WTC11 (cell line): Measurements from ENCODE around the gene AKTIP.

ENCODE experiments used
- ATF1 ChIP-seq: sonication (generic); formaldehyde crosslinking; IDR thresholded peaks from 2 replicates; pipeline ENCODE4 v1.8.1; 2023; ENCODE audit warnings: mild to moderate bottlenecking, moderate library complexity, missing genetic modification reagents
- ESRRA ChIP-seq: sonication (generic); formaldehyde crosslinking; IDR thresholded peaks from 2 replicates; pipeline ENCODE4 v1.8.1; 2022; ENCODE audit warnings: mild to moderate bottlenecking, missing genetic modification reagents, borderline replicate concordance
- FOXJ3 ChIP-seq: sonication (generic); formaldehyde crosslinking; IDR thresholded peaks from 2 replicates; pipeline ENCODE4 v1.9.0; 2021; ENCODE audit warnings: missing genetic modification reagents, mild to moderate bottlenecking, borderline replicate concordance
- JUN ChIP-seq: sonication (generic); formaldehyde crosslinking; IDR thresholded peaks from 2 replicates; pipeline ENCODE4 v1.8.0; 2023; ENCODE audit warnings: mild to moderate bottlenecking, missing genetic modification reagents
- NFATC4 ChIP-seq: fragments of 250-450 bp; sonication (Bioruptor Pico); IDR thresholded peaks from 2 replicates; pipeline ENCODE4 v1.9.0; 2021; ENCODE audit warnings: mild to moderate bottlenecking
- NR1H2 ChIP-seq: sonication (generic); formaldehyde crosslinking; IDR thresholded peaks from 2 replicates; pipeline ENCODE4 v1.9.0; 2021; ENCODE audit warnings: mild to moderate bottlenecking, moderate library complexity, missing genetic modification reagents
- NR2C2 ChIP-seq: sonication (generic); formaldehyde crosslinking; IDR thresholded peaks from 2 replicates; pipeline ENCODE4 v1.8.0; 2022; ENCODE audit warnings: mild to moderate bottlenecking, missing genetic modification reagents
- ZNF416 ChIP-seq: fragments of 250-450 bp; sonication (Bioruptor Pico); IDR thresholded peaks from 2 replicates; pipeline ENCODE4 v1.9.0; 2021; ENCODE audit warnings: mild to moderate bottlenecking, inconsistent platforms
- TF ChIP-seq, protein P1 (sequence below): fragments of 200-600 bp; IDR thresholded peaks from 2 replicates; pipeline ENCODE4 v1.8.0; 2022; ENCODE audit warnings: antibody characterized with exemption
- TF ChIP-seq, protein P2 (sequence below): sonication (generic); formaldehyde crosslinking; IDR thresholded peaks from 2 replicates; pipeline ENCODE4 v1.8.1; 2023; ENCODE audit warnings: mild to moderate bottlenecking, missing genetic modification reagents, moderate library complexity
- TF ChIP-seq, protein P3 (sequence below): sonication (generic); formaldehyde crosslinking; IDR thresholded peaks from 2 replicates; pipeline ENCODE4 v1.8.1; 2022; ENCODE audit warnings: low read depth, mild to moderate bottlenecking, moderate library complexity, missing genetic modification reagents, borderline replicate concordance
- TF ChIP-seq, protein P4 (sequence below): sonication (generic); formaldehyde crosslinking; conservative IDR thresholded peaks from 2 replicates; pipeline ENCODE4 v1.8.1; 2023; ENCODE audit warnings: mild to moderate bottlenecking, low read depth, missing genetic modification reagents, moderate library complexity
- TF ChIP-seq, protein P5 (sequence below): sonication (generic); formaldehyde crosslinking; IDR thresholded peaks from 2 replicates; pipeline ENCODE4 v1.8.0; 2023; ENCODE audit warnings: missing genetic modification reagents

DNA sequence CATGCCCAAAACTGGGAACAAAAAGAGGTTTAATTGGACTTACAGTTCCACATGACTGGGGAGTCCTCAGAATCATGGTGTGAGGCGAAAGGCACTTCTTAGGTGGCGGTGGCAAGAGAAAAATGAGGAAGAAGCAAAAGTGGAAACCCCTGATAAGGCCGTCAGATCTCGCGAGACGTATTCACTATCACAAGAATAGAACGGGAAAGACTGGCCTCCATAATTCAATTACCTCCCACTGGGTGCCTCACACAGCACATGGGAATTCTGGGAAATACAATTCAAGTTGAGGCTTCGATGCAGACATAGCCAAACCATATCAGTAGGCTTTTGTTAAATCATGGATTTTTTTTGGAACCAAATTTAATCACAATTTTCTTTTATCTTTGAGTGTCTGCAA is 44.4 kb downstream of the AKTIP start:
- TF ChIP-seq, protein P1, sequence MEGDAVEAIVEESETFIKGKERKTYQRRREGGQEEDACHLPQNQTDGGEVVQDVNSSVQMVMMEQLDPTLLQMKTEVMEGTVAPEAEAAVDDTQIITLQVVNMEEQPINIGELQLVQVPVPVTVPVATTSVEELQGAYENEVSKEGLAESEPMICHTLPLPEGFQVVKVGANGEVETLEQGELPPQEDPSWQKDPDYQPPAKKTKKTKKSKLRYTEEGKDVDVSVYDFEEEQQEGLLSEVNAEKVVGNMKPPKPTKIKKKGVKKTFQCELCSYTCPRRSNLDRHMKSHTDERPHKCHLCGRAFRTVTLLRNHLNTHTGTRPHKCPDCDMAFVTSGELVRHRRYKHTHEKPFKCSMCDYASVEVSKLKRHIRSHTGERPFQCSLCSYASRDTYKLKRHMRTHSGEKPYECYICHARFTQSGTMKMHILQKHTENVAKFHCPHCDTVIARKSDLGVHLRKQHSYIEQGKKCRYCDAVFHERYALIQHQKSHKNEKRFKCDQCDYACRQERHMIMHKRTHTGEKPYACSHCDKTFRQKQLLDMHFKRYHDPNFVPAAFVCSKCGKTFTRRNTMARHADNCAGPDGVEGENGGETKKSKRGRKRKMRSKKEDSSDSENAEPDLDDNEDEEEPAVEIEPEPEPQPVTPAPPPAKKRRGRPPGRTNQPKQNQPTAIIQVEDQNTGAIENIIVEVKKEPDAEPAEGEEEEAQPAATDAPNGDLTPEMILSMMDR = no peak
- TF ChIP-seq JUN (CRISPR knock-in tag) = no peak
- TF ChIP-seq, protein P2, sequence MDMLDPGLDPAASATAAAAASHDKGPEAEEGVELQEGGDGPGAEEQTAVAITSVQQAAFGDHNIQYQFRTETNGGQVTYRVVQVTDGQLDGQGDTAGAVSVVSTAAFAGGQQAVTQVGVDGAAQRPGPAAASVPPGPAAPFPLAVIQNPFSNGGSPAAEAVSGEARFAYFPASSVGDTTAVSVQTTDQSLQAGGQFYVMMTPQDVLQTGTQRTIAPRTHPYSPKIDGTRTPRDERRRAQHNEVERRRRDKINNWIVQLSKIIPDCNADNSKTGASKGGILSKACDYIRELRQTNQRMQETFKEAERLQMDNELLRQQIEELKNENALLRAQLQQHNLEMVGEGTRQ (CRISPR knock-in tag) = no peak
- no peak for TF ChIP-seq ESRRA
- no peak for TF ChIP-seq NFATC4 (CRISPR knock-in tag)
- no peak for TF ChIP-seq NR2C2 (CRISPR knock-in tag)
- TF ChIP-seq, protein P3, sequence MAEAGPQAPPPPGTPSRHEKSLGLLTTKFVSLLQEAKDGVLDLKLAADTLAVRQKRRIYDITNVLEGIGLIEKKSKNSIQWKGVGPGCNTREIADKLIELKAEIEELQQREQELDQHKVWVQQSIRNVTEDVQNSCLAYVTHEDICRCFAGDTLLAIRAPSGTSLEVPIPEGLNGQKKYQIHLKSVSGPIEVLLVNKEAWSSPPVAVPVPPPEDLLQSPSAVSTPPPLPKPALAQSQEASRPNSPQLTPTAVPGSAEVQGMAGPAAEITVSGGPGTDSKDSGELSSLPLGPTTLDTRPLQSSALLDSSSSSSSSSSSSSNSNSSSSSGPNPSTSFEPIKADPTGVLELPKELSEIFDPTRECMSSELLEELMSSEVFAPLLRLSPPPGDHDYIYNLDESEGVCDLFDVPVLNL (CRISPR knock-in tag) = no peak
- no peak for TF ChIP-seq NR1H2 (CRISPR knock-in tag)
- TF ChIP-seq, protein P4, sequence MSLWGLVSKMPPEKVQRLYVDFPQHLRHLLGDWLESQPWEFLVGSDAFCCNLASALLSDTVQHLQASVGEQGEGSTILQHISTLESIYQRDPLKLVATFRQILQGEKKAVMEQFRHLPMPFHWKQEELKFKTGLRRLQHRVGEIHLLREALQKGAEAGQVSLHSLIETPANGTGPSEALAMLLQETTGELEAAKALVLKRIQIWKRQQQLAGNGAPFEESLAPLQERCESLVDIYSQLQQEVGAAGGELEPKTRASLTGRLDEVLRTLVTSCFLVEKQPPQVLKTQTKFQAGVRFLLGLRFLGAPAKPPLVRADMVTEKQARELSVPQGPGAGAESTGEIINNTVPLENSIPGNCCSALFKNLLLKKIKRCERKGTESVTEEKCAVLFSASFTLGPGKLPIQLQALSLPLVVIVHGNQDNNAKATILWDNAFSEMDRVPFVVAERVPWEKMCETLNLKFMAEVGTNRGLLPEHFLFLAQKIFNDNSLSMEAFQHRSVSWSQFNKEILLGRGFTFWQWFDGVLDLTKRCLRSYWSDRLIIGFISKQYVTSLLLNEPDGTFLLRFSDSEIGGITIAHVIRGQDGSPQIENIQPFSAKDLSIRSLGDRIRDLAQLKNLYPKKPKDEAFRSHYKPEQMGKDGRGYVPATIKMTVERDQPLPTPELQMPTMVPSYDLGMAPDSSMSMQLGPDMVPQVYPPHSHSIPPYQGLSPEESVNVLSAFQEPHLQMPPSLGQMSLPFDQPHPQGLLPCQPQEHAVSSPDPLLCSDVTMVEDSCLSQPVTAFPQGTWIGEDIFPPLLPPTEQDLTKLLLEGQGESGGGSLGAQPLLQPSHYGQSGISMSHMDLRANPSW (CRISPR knock-in tag) = no peak
- TF ChIP-seq ATF1 = no peak
- TF ChIP-seq, protein P5, sequence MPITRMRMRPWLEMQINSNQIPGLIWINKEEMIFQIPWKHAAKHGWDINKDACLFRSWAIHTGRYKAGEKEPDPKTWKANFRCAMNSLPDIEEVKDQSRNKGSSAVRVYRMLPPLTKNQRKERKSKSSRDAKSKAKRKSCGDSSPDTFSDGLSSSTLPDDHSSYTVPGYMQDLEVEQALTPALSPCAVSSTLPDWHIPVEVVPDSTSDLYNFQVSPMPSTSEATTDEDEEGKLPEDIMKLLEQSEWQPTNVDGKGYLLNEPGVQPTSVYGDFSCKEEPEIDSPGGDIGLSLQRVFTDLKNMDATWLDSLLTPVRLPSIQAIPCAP (CRISPR knock-in tag) = no peak
- no peak for TF ChIP-seq ZNF416 (CRISPR knock-in tag)
- TF ChIP-seq FOXJ3 (CRISPR knock-in tag) = no peak
